HCT116 (cell line): ENCODE results near the gene NCSTN. TPM values are rescaled to one million over a fixed set of nuclear protein-coding genes. Genes with fewer than 3 reads are reported as not detected.

Source experiments
- ATAC-seq: fragments of 200-7000 bp; cut with Tn5 transposase; 2 replicates; pipeline ENCODE4 v1.9.1; 2020; ENCODE audit warnings: mild to moderate bottlenecking, moderate library complexity
- BruUV-seq: library from RNA; stranded (reverse); fragments of 400-500 nt; replicated peaks from 2 replicates; lab custom pipeline; 2021; lab: Mats Ljungman, UMichigan
- CTCF ChIA-PET: fragments of 300-600 bp; sonication (Branson Sonifier 250); formaldehyde crosslinking; loops from one replicate; lab custom pipeline; 2021; ENCODE audit warnings: antibody characterized with exemption; lab: Charles Lee
- POLR2A ChIA-PET: fragments of 300-600, 350-600 bp; sonication (Branson Sonifier 250); formaldehyde crosslinking; loops from one replicate; lab custom pipeline; 2021; ENCODE audit warnings: antibody characterized with exemption; lab: Charles Lee
- RAD21 ChIA-PET, 2 experiments: fragments of 300-600 bp; sonication (Branson Sonifier 250); formaldehyde crosslinking; loops; one replicate each; lab custom pipeline; 2023; ENCODE audit warnings: low total read pairs in 2 of 2; ENCODE audit not compliant: uncharacterized antibody in 2 of 2, unreplicated experiment in 2 of 2, low non-redundant PET in 1 of 2; lab: Charles Lee
- DNase-seq: peaks from one replicate; pipeline ENCODE4 v3.0.0-alpha.2; 2010; ENCODE audit warnings: low read depth, low spot score
- H2AFZ ChIP-seq: fragments of 200-600 bp; shearing (Covaris generic), sonication (generic); 2 replicates; pipeline ENCODE4 v1.6.1; 2017; ENCODE audit warnings: low read depth, mixed run types, mixed read lengths, antibody characterized with exemption, low read length; ENCODE audit not compliant: poor library complexity, severe bottlenecking
- H3K27ac ChIP-seq: 2 replicates; pipeline ENCODE4 v1.5.1; 2012; ENCODE audit warnings: low read depth, low read length
- H3K27me3 ChIP-seq: fragments of 200-600 bp; sonication (generic); 2 replicates; pipeline ENCODE4 v1.6.1; 2016; ENCODE audit warnings: mixed run types, low read length, mixed read lengths; ENCODE audit not compliant: insufficient read depth
- H3K36me3 ChIP-seq, 2 experiments: fragments of 200-500 bp in 1 of 2; fragments of 200-600 bp in 1 of 2; sonication (Bioruptor generic) in 1 of 2; sonication (generic) in 1 of 2; 2 replicates each; pipeline versions ENCODE4 v1.5.1 to v1.6.1; 2014 to 2016; ENCODE audit warnings: low read length in 2 of 2, inconsistent platforms in 1 of 2, mixed read lengths in 1 of 2, mixed run types in 1 of 2; ENCODE audit not compliant: insufficient read depth in 2 of 2, control insufficient read depth in 1 of 2
- H3K4me1 ChIP-seq, 2 experiments: fragments of 200-600 bp in 1 of 2; sonication (generic) in 1 of 2; 2 replicates each; pipeline versions ENCODE4 v1.5.1 to v1.6.1; 2012 to 2017; ENCODE audit warnings: low read length in 2 of 2, inconsistent platforms in 1 of 2, mild to moderate bottlenecking in 1 of 2, mixed read lengths in 1 of 2, mixed run types in 1 of 2, moderate library complexity in 1 of 2; ENCODE audit not compliant: insufficient read depth in 2 of 2, control insufficient read depth in 1 of 2
- H3K4me2 ChIP-seq: fragments of 200-600 bp; sonication (generic); 2 replicates; pipeline ENCODE4 v1.6.1; 2017; ENCODE audit warnings: mixed run types, low read length, mixed read lengths
- H3K4me3 ChIP-seq, 2 experiments: fragments of 200-600 bp in 1 of 2; sonication (generic) in 1 of 2; replicated peaks in 1 of 2; 2 replicates each; pipeline ENCODE4 v1.5.1; 2011 to 2016; ENCODE audit warnings: low read length in 2 of 2, control low read depth in 1 of 2, low read depth in 1 of 2, mild to moderate bottlenecking in 1 of 2, mixed read lengths in 1 of 2, mixed run types in 1 of 2
- H3K79me2 ChIP-seq: fragments of 200-600 bp; sonication (generic); 2 replicates; pipeline ENCODE4 v1.6.1; 2017; ENCODE audit warnings: mild to moderate bottlenecking, mixed run types, low read length, moderate library complexity, mixed read lengths; ENCODE audit not compliant: insufficient read depth
- H3K9ac ChIP-seq: fragments of 200-600 bp; sonication (generic); 2 replicates; pipeline ENCODE4 v1.6.1; 2016; ENCODE audit warnings: low read length, mixed read lengths
- H3K9me2 ChIP-seq: fragments of 200-600 bp; sonication (generic), shearing (Covaris generic); 2 replicates; pipeline ENCODE4 v1.6.1; 2017; ENCODE audit warnings: mixed run types, mild to moderate bottlenecking, moderate library complexity; ENCODE audit not compliant: insufficient read depth
- H3K9me3 ChIP-seq, 2 experiments: fragments of 200-500 bp in 1 of 2; fragments of 200-600 bp in 1 of 2; sonication (Bioruptor generic) in 1 of 2; sonication (generic) in 1 of 2; 2 replicates each; pipeline ENCODE4 v1.6.1; 2014 to 2017; ENCODE audit warnings: low read length in 2 of 2, mixed read lengths in 2 of 2, inconsistent platforms in 1 of 2, low read depth in 1 of 2, mild to moderate bottlenecking in 1 of 2, mixed run types in 1 of 2, moderate library complexity in 1 of 2; ENCODE audit not compliant: control insufficient read depth in 1 of 2, insufficient read depth in 1 of 2
- H4K20me1 ChIP-seq: fragments of 200-600 bp; sonication (generic), shearing (Covaris generic); 2 replicates; pipeline ENCODE4 v1.6.1; 2017; ENCODE audit warnings: mixed run types, mild to moderate bottlenecking, moderate library complexity; ENCODE audit not compliant: insufficient read depth
- CBX3 ChIP-seq: IDR thresholded peaks from 2 replicates; pipeline ENCODE4 v1.6.1; 2012; ENCODE audit warnings: low read depth
- EGR1 ChIP-seq: IDR thresholded peaks from 2 replicates; pipeline ENCODE4 v1.6.1; 2012; ENCODE audit warnings: low read depth
- ELF1 ChIP-seq: IDR thresholded peaks from 2 replicates; pipeline ENCODE4 v1.6.1; 2012; ENCODE audit warnings: low read depth, borderline replicate concordance
- EZH2 ChIP-seq: fragments of 200-600 bp; sonication (generic); IDR thresholded peaks from 2 replicates; pipeline ENCODE4 v1.6.1; 2017; ENCODE audit warnings: antibody characterized with exemption, mixed run types
- POLR2AphosphoS5 ChIP-seq: IDR thresholded peaks from 2 replicates; pipeline ENCODE4 v1.6.1; 2011; ENCODE audit warnings: mild to moderate bottlenecking, low read depth, low read length, moderate library complexity
- SIN3A ChIP-seq: IDR thresholded peaks from 2 replicates; pipeline ENCODE4 v1.6.1; 2012; ENCODE audit warnings: low read depth
- SP1 ChIP-seq: IDR thresholded peaks from 2 replicates; pipeline ENCODE4 v1.6.1; 2012; ENCODE audit warnings: low read depth
- SRF ChIP-seq: IDR thresholded peaks from 2 replicates; pipeline ENCODE4 v1.6.1; 2012; ENCODE audit warnings: low read depth
- TCF7L2 ChIP-seq: IDR thresholded peaks from 2 replicates; pipeline ENCODE4 v1.7.0; 2011; ENCODE audit warnings: borderline replicate concordance, inconsistent platforms; ENCODE audit not compliant: insufficient read depth, insufficient read length; ENCODE audit errors: extremely low read depth
- ZFX ChIP-seq: fragments of 450-650 bp; IDR thresholded peaks from 2 replicates; pipeline ENCODE4 v1.6.1; 2017
- ZNF274 ChIP-seq: fragments of 200-500 bp; sonication (Bioruptor generic); IDR thresholded peaks from 2 replicates; pipeline ENCODE4 v1.6.1; 2014; ENCODE audit warnings: mild to moderate bottlenecking, low read depth, low read length, inconsistent platforms
- intact Hi-C: fragments of 100-400 bp; cut with micrococcal nuclease; formaldehyde crosslinking; loops from 2 replicates; pipeline ENCODE4 v1.10.0; 2022
- total RNA-seq: library from RNA; stranded (reverse); gene quantifications from one replicate; pipeline ENCODE4 v1.2.1, GENCODE V29; 2021; ENCODE audit not compliant: unreplicated experiment
- TF ChIP-seq, protein P1 (sequence below): IDR thresholded peaks from 2 replicates; pipeline ENCODE4 v1.6.1; 2012
- TF ChIP-seq, protein P2 (sequence below): IDR thresholded peaks from 2 replicates; pipeline ENCODE4 v1.6.1; 2012; ENCODE audit warnings: low read depth
- TF ChIP-seq, protein P3 (sequence below): IDR thresholded peaks from 2 replicates; pipeline ENCODE4 v1.6.1; 2012

NCSTN gene
- total RNA-seq, 1 experiment from 2014 or later: 68.4 TPM

DNA sequence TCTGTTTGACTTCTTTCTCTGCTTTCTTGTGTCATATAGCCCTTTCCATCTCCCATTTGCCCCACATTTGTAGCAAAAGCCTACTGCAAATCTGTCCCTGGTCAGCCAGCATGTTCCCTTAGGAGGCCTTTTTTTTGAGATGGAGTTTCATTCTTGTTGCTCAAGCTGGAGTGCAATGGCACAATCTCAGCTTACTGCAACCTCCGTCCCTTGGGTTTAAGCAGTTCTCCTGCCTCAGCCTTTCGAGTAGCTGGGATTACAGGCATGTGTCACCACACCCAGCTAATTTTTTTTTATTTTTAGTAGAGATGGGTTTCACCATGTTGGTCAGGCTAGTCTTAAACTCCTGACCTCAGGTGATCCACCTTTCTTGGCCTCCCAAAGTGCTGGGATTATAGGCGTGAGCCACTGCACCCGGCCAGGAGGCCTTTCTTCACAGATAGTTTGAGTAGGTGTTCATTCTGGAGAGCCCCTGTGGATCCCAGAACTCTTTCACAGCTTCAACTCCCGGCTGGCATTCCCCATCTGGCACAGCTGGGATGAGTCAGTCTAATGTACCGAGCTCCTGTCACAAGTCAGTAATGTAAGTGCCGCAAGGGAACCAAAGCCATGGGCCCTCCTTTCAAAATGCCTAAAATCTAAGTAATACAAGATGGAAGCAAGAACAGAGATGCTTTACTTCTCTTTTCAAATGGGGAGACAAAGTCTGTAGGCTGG lies 14.3 kb downstream of the NCSTN start (continued):
- TF ChIP-seq, protein P1, sequence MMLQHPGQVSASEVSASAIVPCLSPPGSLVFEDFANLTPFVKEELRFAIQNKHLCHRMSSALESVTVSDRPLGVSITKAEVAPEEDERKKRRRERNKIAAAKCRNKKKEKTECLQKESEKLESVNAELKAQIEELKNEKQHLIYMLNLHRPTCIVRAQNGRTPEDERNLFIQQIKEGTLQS: no peak
- TF ChIP-seq, protein P2, sequence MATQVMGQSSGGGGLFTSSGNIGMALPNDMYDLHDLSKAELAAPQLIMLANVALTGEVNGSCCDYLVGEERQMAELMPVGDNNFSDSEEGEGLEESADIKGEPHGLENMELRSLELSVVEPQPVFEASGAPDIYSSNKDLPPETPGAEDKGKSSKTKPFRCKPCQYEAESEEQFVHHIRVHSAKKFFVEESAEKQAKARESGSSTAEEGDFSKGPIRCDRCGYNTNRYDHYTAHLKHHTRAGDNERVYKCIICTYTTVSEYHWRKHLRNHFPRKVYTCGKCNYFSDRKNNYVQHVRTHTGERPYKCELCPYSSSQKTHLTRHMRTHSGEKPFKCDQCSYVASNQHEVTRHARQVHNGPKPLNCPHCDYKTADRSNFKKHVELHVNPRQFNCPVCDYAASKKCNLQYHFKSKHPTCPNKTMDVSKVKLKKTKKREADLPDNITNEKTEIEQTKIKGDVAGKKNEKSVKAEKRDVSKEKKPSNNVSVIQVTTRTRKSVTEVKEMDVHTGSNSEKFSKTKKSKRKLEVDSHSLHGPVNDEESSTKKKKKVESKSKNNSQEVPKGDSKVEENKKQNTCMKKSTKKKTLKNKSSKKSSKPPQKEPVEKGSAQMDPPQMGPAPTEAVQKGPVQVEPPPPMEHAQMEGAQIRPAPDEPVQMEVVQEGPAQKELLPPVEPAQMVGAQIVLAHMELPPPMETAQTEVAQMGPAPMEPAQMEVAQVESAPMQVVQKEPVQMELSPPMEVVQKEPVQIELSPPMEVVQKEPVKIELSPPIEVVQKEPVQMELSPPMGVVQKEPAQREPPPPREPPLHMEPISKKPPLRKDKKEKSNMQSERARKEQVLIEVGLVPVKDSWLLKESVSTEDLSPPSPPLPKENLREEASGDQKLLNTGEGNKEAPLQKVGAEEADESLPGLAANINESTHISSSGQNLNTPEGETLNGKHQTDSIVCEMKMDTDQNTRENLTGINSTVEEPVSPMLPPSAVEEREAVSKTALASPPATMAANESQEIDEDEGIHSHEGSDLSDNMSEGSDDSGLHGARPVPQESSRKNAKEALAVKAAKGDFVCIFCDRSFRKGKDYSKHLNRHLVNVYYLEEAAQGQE: no peak
- TF ChIP-seq POLR2AphosphoS5: no peak

DNA sequence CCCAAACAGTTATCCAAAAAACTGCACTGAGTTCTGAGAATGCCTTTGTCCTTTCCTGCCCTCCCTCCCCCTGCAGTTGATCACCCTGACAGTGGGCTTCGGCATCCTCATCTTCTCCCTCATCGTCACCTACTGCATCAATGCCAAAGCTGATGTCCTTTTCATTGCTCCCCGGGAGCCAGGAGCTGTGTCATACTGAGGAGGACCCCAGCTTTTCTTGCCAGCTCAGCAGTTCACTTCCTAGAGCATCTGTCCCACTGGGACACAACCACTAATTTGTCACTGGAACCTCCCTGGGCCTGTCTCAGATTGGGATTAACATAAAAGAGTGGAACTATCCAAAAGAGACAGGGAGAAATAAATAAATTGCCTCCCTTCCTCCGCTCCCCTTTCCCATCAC lies 14.9 kb downstream of the NCSTN start:
- peaks cover 24 to 36% of the 10 kb centered on the region in 2 experiments; a peak in 3 of 4 replicates for H3K36me3 ChIP-seq
- no peak overlapping the region for H3K9ac ChIP-seq
- ATAC-seq (no peak), DNase-seq (no peak)
- CTCF ChIA-PET: no interaction called here
- TF ChIP-seq ELF1 (no peak), SRF (no peak), ZFX (no peak), SP1 (no peak), ZNF274 (no peak), EGR1 (no peak), TCF7L2 (no peak), CBX3 (no peak), SIN3A (no peak), EZH2 (no peak)
- TF ChIP-seq, protein P3, sequence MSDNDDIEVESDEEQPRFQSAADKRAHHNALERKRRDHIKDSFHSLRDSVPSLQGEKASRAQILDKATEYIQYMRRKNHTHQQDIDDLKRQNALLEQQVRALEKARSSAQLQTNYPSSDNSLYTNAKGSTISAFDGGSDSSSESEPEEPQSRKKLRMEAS: no peak
- BruUV-seq: no TSS peak
- no peak overlapping the region for H3K4me3 ChIP-seq
- no peak overlapping the region for H2AFZ ChIP-seq
- H3K9me2 ChIP-seq: no peaks in the 10 kb centered on the region
- no peaks in the 10 kb centered on the region for H3K27me3 ChIP-seq
- no peaks in the 10 kb centered on the region for H3K4me1 ChIP-seq
- POLR2A ChIA-PET: no interaction called here
- H3K79me2 ChIP-seq: no peaks in the 10 kb centered on the region
- H4K20me1 ChIP-seq: no peaks in the 10 kb centered on the region
- RAD21 ChIA-PET: no interaction called here
- H3K9me3 ChIP-seq: no peaks in the 10 kb centered on the region
- intact Hi-C loops: no loop called here
- H3K27ac ChIP-seq: no peak overlapping the region
- H3K4me2 ChIP-seq: no peak overlapping the region
